RPMI8226 (cell line): Measurements from ENCODE around the gene ATP6V1G1.

Source experiments
- DNase-seq: peaks from one replicate; pipeline ENCODE4 v3.0.0-alpha.2; 2015

The ATP6V1G1 gene

DNA sequence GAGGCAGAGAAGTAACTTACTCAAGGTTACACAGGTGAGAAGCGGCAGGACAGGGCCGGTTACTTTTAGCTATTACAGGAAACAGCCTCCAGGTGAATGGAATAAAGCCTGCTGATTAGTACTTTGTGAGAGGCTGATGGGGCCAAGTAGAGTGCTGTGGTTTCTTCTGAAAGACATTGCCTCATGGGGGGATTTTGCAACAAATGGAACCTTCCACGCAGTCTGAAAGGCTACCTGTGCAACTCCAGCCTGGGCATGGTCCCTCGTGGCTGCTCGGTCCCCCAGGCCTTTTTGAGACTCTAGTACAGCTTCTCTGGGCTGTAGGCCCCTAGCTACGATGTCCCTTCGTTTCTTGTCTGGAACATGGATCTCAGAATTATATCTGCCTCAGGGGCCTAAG is 25.5 kb downstream of the ATP6V1G1 start:
- DNase-seq: peak; percentile 70

GRCh38 chr9:114613919-114614318 is 26.4 kb downstream of the ATP6V1G1 start:
- DNase-seq: no peak

DNA sequence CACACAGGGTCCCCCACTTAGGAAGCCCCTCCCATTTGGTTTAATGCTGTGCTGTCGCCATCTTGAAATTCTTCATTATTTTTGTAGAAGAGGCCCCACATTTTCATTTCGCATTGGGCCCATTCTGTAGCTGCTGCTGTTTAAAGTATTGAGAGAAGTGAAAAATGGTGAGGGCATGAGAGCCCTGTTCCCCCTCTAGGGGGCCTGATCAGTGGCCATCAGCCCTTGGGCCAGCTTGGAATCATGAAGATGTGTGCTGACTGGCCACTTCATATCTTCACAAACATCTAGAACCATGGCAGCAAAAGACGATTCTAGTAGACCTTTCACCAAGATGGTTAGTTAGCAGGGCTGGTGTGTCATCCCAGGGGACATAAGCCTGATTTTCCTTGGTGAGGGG is 26.8 kb downstream of the ATP6V1G1 start:
- DNase-seq: no peak

GRCh38 chr9:114616684-114617520 is 29.3 kb downstream of the ATP6V1G1 start:
- DNase-seq: peak; percentile 97

- DNase-seq: no peak
These were observed 31.7 kb downstream of the ATP6V1G1 start for GRCh38 chr9:114619191-114619761.

DNA sequence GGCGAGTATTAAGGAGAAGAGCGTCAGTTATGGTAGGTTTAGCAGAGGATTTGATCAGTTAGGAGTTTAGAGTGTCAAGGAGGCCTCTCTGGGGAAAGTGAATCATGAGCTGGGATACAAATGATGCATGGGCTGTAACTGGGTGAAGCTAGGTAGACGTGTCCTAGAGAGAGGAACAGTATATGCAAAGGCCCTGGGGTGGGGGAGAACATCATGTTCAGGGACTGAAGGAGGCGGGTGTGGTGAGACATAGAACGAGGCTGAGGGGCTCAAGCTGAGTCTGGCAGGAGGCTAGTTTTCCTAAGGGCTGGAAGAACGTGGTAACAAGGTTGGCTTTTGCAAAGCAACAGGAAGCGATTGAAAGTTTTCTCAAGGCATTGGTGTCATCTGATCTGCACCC is 34.0 kb downstream of the ATP6V1G1 start:
- no peak for DNase-seq

DNA sequence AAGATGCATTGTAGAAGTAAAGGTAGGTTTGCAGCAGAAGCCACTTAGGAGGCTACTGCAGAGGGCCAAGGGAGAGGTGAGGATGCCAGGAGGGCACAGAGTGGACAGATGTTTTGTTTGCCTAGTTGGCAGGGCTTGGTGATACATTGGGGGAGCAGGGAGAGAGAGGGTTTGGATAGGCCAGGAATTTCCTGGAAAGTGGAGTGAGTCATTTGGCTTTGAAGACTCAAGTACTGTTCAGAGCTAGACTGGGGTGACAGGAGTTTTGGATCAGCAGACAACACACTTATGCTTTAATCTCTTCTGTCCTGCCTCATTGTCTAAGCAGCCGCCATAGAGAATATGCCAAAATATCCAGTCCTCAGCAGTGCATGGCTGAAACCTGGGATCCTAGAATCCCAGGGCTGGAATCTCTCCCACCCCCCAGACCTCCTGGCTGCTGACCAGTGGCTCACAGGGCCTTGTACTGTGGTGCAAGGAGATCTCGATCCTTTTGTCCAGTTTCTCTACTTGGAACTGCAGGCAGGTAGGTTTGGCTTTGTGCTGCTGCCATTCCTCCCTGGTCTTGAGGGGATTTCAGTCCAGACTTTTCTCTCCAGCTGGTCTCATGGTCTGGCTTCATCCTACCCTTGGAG is 34.5 kb downstream of the ATP6V1G1 start:
- no peak for DNase-seq

DNA sequence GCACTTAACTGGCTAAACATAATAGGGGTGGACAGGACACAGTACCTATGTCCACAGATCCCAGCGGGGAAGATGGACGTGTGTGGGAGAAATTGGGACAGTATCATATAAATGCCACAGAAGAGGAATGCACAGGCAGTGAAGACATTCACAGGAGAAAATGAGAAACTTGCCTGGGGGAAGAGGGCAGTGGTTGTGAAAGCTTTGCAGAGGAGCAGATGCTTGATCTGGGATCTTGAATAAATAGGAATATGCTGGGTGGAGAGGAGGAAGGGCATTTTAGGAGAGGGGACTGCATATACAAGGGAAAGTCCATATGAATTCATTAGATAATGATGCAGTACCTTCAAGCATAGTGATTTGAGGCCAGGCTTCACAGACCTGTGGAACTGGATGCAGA is 37.1 kb downstream of the ATP6V1G1 start:
- DNase-seq: no peak

GRCh38 chr9:114626415-114627020 is 38.9 kb downstream of the ATP6V1G1 start:
- no peak for DNase-seq

DNA sequence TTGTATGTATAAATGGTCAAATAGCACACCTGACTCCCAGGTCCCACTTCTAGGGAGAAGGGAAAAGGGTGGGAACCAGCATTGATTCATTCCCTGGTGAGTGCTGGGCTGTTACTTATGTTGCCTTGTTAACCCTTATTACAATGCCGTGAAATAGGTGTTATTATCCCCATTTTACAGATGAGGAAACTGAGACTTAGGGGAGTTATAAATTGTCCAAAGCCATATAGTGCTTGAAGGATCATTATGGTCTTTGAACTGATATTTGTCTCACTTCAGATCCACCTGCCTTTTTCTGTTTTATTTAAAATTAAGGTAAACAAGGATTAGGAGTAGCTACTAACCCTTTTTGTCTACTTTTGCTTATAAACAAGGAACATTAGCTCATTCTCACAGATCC is 40.0 kb downstream of the ATP6V1G1 start:
- DNase-seq: no peak

GRCh38 chr9:114629563-114630090 is 42.1 kb downstream of the ATP6V1G1 start:
- DNase-seq: no peak

DNA sequence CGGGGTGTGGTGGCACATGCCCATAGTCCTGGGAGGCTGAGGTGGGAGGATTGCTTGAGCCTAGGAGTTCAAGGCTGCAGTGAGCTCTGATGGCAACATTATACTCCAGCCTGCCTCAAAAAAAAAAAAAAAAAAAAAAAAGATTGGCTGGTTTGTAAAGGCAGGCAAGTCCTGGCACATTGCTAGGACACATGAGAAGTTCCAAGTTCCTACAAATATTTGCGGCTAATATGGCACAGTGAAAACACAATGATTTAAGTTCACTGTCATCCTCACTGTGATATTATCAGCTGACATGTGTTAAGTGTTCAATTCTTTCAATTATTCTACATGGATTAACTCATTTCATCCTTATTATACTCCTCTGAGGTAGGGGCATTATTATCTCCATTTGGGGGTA is 43.6 kb downstream of the ATP6V1G1 start:
- DNase-seq: no peak

GRCh38 chr9:114633438-114634089 is 46.0 kb downstream of the ATP6V1G1 start:
- DNase-seq: no peak

- DNase-seq: no peak
These were observed 46.8 kb downstream of the ATP6V1G1 start for GRCh38 chr9:114634387-114634786.

GRCh38 chr9:114638404-114638803 is 50.8 kb downstream of the ATP6V1G1 start:
- DNase-seq: no peak

- DNase-seq: no peak
These were observed 54.4 kb downstream of the ATP6V1G1 start for GRCh38 chr9:114641967-114642366.

DNA sequence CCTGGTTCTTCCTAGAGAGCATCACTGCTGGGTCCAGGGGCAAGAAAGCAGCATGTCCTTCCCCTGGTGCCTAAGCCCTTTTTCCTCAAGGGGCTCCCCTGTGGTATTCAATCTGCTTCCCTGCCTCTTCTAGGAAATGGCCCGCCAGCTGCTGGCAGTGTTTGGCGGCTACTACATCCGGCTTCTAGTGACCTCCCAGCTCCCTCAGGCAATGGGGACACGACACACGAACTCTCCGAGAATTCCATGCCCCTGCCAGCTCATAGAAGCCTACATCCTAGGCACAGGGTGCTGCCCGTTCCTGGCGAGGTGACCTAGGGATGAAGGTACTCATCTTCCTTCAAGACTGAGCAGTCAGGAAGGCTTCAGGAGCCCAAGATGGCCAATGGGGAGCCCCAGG is 55.4 kb downstream of the ATP6V1G1 start:
- DNase-seq: no peak

DNA sequence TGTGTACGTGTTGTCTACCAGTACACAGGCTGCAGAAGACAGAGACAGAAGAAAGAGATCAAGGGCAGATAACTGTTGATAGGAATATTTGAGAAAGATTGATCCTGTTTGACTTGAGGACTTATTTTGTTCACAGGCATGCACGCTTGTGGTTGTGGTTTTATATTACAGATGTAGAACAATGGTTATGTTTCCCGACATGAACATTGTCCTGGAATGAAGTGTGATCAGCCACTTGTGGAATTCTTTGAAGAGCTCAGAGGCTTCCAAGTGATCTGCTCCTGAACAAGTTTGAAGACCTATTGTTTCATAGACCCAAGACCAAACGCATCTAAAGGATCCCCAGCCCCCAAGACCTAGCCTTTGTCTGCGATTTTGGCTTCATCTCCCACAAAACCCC is 56.3 kb downstream of the ATP6V1G1 start:
- DNase-seq: no peak
